Spinal cord (tissue), 10 donors: ENCODE data around the gene FTO. TPM values are rescaled to one million over a fixed set of nuclear protein-coding genes. Genes with fewer than 3 reads are reported as not detected.

ENCODE experiments used
- DNase-seq, 6 donors: peaks; one replicate each; pipeline versions ENCODE4 v3.0.0 to v3.0.0-alpha.2; 2013 to 2015; ENCODE audit warnings: low spot score in 6 of 6, low read depth in 4 of 6
- H3K27ac ChIP-seq: one replicate; pipeline ENCODE4 v1.5.1; 2013; ENCODE audit warnings: low read depth, low read length, control low read depth
- H3K27me3 ChIP-seq: one replicate; pipeline ENCODE4 v1.6.1; 2013; ENCODE audit warnings: low read length; ENCODE audit not compliant: control insufficient read depth, insufficient read depth
- H3K36me3 ChIP-seq: one replicate; pipeline ENCODE4 v1.6.1; 2013; ENCODE audit warnings: low read length; ENCODE audit not compliant: control insufficient read depth, insufficient read depth
- H3K4me1 ChIP-seq: one replicate; pipeline ENCODE4 v1.6.1; 2013; ENCODE audit warnings: low read length; ENCODE audit not compliant: control insufficient read depth, insufficient read depth
- H3K4me3 ChIP-seq: one replicate; pipeline ENCODE4 v1.5.1; 2013; ENCODE audit warnings: low read depth, low read length, control low read depth
- H3K9me3 ChIP-seq: one replicate; pipeline ENCODE4 v1.6.1; 2013; ENCODE audit warnings: low read length; ENCODE audit not compliant: control insufficient read depth, insufficient read depth
- WGBS: methylation state at CpG from one replicate; pipeline ENCODE4 v1.1.5; 2013; ENCODE audit warnings: missing lambda C conversion rate; ENCODE audit not compliant: insufficient coverage; 5-methylcytosine and 5-hydroxymethylcytosine counted together
- polyA plus RNA-seq, 2 donors: library from polyadenylated mRNA; unstranded; fragments of 120-200 nt; gene quantifications; one replicate each; pipeline ENCODE4 v1.2.1, GENCODE V29; 2013; ENCODE audit not compliant: insufficient read length in 2 of 2
- total RNA-seq, 2 donors: library from RNA; depleted of rRNA in 1 of 2; stranded (reverse); fragments of 120-200 nt in 1 of 2; fragments of >200 nt in 1 of 2; gene quantifications; one replicate each; pipeline versions ENCODE4 v1.2.3 to v1.2.4, GENCODE V29; 2013 to 2014
- donor health status: healthy.

Gene FTO
- total and polyA plus RNA-seq, 4 donors, result 129 to 183 (median 140) TPM

GRCh38 chr16:53937161-53937880, 233.4 kb downstream of the FTO start:
- Histone ChIP-seq H3K36me3 (no peaks in the 10 kb centered on the region), H3K4me3 (no peak overlapping the region), H3K27me3 (no peaks in the 10 kb centered on the region), H3K27ac (no peak overlapping the region), H3K9me3 (no peaks in the 10 kb centered on the region), H3K4me1 (no peaks in the 10 kb centered on the region)
- WGBS, result 42% methylated on average over 5 of the region's 10 CpGs
- DNase-seq, result no peak

- Histone ChIP-seq H3K4me3 (no peak overlapping the region), H3K27ac (no peak overlapping the region), H3K9me3 (no peaks in the 10 kb centered on the region), H3K27me3 (no peaks in the 10 kb centered on the region), H3K36me3 (no peaks in the 10 kb centered on the region), H3K4me1 (peaks cover 3% of the 10 kb centered on the region)
- DNase-seq, result no peak
- no CpG with 5 or more reads among the region's 2 CpGs for WGBS
These were observed 240.1 kb downstream of the FTO start for GRCh38 chr16:53944025-53944424.

GRCh38 chr16:53945996-53946395, 242.0 kb downstream of the FTO start:
- Histone ChIP-seq H3K9me3 (no peaks in the 10 kb centered on the region), H3K4me3 (no peak overlapping the region), H3K36me3 (no peaks in the 10 kb centered on the region), H3K27me3 (no peaks in the 10 kb centered on the region), H3K4me1 (peaks cover 3% of the 10 kb centered on the region), H3K27ac (no peak overlapping the region)
- WGBS, result no CpG with 5 or more reads among the region's 2 CpGs
- peak in 2 of 6 donors; percentile 34 to 63 for DNase-seq

GRCh38 chr16:53946746-53947386, 242.9 kb downstream of the FTO start:
- Histone ChIP-seq H3K27ac (no peak overlapping the region), H3K9me3 (no peaks in the 10 kb centered on the region), H3K4me3 (no peak overlapping the region), H3K36me3 (no peaks in the 10 kb centered on the region), H3K4me1 (peaks cover 3% of the 10 kb centered on the region), H3K27me3 (no peaks in the 10 kb centered on the region)
- 100% methylated on average over 1 of the region's 5 CpGs for WGBS
- DNase-seq, result peak in 2 of 6 donors; percentile 58 to 73

- DNase-seq, result peak in 1 of 6 donors; percentile 83
- H3K27ac ChIP-seq, result no peak overlapping the region
- H3K4me1 ChIP-seq, result peaks cover 3% of the 10 kb centered on the region
- H3K4me3 ChIP-seq, result no peak overlapping the region
- no peaks in the 10 kb centered on the region for H3K9me3 ChIP-seq
- no peaks in the 10 kb centered on the region for H3K27me3 ChIP-seq
- 68% methylated on average over 2 of the region's 7 CpGs for WGBS
- no peaks in the 10 kb centered on the region for H3K36me3 ChIP-seq
These were observed 243.7 kb downstream of the FTO start for GRCh38 chr16:53947642-53948041.

- Histone ChIP-seq H3K27me3 (no peaks in the 10 kb centered on the region), H3K27ac (no peak overlapping the region), H3K4me3 (no peak overlapping the region), H3K9me3 (no peaks in the 10 kb centered on the region), H3K36me3 (no peaks in the 10 kb centered on the region), H3K4me1 (peaks cover 3% of the 10 kb centered on the region)
- 92% methylated on average over 4 of the region's 4 CpGs for WGBS
- no peak for DNase-seq
These were observed 244.4 kb downstream of the FTO start for GRCh38 chr16:53948326-53948725.

- Histone ChIP-seq H3K4me3 (no peak overlapping the region), H3K9me3 (no peaks in the 10 kb centered on the region), H3K27ac (no peak overlapping the region), H3K4me1 (peaks cover 3% of the 10 kb centered on the region), H3K36me3 (no peaks in the 10 kb centered on the region), H3K27me3 (no peaks in the 10 kb centered on the region)
- DNase-seq, result no peak
- WGBS, result no CpG with 5 or more reads among the region's 3 CpGs
These were observed 244.9 kb downstream of the FTO start for GRCh38 chr16:53948734-53949430.

GRCh38 chr16:53949715-53950410, 245.9 kb downstream of the FTO start:
- DNase-seq, result peak in 1 of 6 donors; percentile 47
- H3K27me3 ChIP-seq, result no peaks in the 10 kb centered on the region
- no peaks in the 10 kb centered on the region for H3K9me3 ChIP-seq
- 83% methylated on average over 3 of the region's 6 CpGs for WGBS
- no peak overlapping the region for H3K4me3 ChIP-seq
- no peak overlapping the region for H3K27ac ChIP-seq
- H3K4me1 ChIP-seq, result peaks cover 3% of the 10 kb centered on the region
- H3K36me3 ChIP-seq, result no peaks in the 10 kb centered on the region

- Histone ChIP-seq H3K4me3 (no peak overlapping the region), H3K27me3 (no peaks in the 10 kb centered on the region), H3K9me3 (no peaks in the 10 kb centered on the region), H3K27ac (no peak overlapping the region), H3K36me3 (no peaks in the 10 kb centered on the region), H3K4me1 (peaks cover 3% of the 10 kb centered on the region)
- DNase-seq, result no peak
- WGBS, result 55% methylated on average over 1 of the region's 5 CpGs
These were observed 246.7 kb downstream of the FTO start for GRCh38 chr16:53950677-53951076.
